Measurements from ENCODE around the gene ZNRD2.
"Not testable (repeated sequence)": the region's sequence is repeated elsewhere in the genome, so short reads cannot be mapped to it uniquely, and the experiment has no call there.

The ZNRD2 gene

GRCh38 chr11:65557280-65558001, 12.8 kb upstream of the ZNRD2 start:
- DNase-seq, result no peak

- DNase-seq, result peak; percentile 73
These were observed 12.0 kb upstream of the ZNRD2 start, which contains the start of gene LTBP3 for GRCh38 chr11:65558002-65558929. LTBP3 (minus strand) TSS chr11:65558359; CDS start chr11:65557959, 400 bp downstream.

GRCh38 chr11:65558930-65559509, 11.3 kb upstream of the ZNRD2 start:
- DNase-seq, result peak; percentile 64

DNA sequence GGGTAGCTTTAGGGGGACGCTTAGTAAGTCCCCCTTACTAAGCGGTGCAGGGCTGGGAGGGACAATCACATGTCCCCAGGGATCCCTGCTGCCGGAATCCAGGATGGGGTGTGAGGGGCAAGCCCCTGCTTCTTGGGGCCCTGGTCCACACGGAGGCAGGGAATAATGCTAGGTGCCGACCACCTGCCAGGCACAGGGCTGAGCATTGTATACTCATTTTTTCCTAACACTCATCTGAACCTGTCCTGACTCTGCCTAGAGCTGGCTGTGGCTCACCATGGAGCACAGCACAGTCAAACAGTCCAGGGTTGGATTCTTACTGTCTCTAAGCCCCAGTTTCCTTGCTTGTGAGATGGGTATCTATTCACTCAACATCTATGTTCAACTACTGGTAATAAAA, 10.7 kb upstream of the ZNRD2 start:
- DNase-seq, result no peak

- peak; percentile 61 for DNase-seq
These were observed 10.2 kb upstream of the ZNRD2 start for GRCh38 chr11:65559951-65560537.

- peak; percentile 43 for DNase-seq
These were observed 9.5 kb upstream of the ZNRD2 start for GRCh38 chr11:65560555-65561418.

DNA sequence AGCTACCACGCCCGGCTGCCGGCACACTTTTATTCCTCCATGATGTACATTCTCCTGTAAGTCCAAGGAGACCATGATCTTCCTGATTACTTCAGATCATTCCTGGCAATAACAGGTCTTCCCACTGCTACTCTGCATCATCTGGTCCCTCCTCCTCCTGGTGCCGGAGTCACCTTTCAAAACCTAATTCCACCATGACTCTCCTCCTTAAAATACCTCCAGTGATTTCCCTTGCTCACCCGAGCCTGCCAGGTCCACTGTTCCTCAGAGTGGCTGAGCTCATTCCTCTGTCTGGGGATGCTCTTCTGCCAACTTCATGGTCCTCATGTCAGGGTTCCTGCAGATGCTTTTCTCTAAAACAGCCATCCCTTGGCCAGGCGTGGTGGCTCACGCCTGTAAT, 8.3 kb upstream of the ZNRD2 start:
- no peak for DNase-seq

DNA sequence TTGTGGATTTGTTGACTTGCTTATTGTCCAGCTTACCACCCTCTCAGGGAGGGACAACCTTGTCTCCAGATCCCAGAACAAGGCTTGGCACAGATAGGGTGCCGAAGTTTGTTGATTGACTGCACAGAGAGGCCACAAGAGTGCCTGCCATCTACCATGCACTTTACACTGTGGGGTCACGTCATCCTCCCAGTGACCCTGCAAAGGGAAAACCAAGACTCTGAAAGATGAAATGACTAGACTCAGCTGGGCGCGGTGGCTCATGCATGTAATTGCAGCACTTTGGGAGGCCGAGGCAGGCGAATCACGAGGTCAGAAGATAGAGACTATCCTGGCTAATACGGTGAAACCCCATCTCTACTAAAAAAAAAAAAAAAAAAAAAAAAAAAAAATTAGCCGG, 7.5 kb upstream of the ZNRD2 start:
- DNase-seq, result no peak

DNA sequence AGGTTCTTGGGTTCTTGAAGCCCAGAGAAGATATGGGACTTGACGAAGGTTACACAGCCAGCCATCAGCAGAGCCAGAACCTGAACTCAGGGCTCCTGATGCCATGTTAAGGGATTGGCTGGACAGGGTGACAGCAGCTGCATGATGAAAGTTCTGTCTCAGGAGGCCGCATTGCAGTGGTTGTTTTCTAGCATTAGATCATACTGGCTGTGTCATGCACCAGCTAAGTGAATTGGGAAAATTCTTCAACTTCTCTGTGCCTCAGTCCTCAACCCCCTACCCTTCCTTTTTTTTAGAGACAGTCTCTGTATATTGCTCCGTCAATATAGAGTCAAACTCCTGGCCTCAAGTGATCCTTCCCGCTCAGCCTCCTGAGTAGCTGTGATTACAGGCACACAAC, 6.7 kb upstream of the ZNRD2 start:
- DNase-seq, result no peak

- DNase-seq, result not testable (repeated sequence)
These were observed 5.3 kb upstream of the ZNRD2 start for GRCh38 chr11:65564879-65565559.

GRCh38 chr11:65565624-65566453, 4.4 kb upstream of the ZNRD2 start:
- DNase-seq, result no peak

DNA sequence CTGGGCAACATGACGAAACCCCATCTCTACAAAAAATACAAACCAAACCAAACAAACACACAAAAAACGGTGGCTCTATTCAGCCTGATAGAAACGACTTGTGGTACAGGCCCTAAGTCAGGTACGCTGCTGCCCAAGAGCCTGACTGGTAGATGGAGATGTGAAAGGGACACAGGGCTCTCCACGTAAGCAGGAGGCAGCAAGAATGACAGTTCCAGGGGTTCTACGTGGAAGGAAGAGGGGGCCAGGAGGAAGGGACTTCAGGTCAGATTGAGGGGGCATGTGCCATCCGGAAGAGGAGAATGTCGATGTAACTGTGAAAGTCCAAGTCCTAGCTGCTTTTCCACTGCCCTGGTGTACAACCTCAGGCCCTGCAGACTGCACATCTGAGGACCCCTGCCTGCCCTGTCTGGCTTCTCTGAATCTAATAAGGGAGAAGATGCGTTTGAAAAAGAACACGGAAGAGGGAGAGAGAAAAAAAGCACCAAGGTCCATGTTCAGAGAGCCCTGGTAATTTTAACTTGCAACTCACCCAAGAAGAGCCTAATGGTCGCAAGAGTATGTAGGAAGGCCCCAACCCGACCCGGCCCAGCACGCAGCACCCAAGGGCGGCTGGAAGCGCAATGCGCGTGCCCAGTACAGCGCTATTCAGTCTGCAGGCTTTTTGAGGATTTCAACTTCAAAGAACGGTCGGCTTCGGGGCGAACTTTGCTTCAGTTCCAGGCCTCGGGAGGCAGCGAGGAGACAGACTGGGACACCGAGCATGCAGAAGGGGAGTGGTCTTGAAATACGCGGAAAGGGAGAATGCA, 909 bp upstream of the ZNRD2 start:
- no peak for DNase-seq

DNA sequence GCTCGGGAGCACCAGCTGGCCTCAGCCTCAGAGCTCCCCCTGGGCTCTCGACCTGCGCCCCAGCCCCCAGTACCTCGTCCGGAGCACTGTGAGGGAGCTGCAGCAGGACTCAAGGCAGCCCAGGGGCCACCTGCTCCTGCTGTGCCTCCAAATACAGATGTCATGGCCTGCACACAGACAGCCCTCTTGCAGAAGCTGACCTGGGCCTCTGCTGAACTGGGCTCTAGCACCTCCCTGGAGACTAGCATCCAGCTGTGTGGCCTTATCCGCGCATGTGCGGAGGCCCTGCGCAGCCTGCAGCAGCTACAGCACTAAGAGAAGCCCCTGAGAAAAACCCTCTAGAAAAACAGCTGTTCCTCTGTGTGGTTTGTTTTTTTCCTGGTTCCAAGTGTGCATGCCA, 1.1 kb downstream of the ZNRD2 start:
- no peak for DNase-seq

DNA sequence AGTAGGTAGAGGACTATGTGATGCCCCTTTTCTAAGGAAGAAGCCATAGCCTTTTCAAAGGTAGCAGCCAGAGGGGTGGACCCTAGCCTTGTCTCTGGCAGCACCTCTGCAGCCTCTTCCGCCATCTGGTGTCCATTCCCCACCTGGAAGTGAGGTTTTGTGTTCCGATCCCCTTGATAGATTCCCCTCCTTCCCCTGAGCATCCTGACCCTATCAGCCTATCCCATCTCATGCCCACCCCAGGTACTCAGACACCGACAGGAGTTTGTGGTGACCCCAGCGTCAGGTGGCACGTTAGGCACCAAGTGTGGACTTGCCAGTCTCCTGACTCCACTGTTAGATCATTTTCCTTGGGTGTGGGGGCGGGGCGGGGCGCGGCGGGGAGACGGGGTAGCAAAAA, 1.7 kb downstream of the ZNRD2 start:
- peak; percentile 55 for DNase-seq

DNA sequence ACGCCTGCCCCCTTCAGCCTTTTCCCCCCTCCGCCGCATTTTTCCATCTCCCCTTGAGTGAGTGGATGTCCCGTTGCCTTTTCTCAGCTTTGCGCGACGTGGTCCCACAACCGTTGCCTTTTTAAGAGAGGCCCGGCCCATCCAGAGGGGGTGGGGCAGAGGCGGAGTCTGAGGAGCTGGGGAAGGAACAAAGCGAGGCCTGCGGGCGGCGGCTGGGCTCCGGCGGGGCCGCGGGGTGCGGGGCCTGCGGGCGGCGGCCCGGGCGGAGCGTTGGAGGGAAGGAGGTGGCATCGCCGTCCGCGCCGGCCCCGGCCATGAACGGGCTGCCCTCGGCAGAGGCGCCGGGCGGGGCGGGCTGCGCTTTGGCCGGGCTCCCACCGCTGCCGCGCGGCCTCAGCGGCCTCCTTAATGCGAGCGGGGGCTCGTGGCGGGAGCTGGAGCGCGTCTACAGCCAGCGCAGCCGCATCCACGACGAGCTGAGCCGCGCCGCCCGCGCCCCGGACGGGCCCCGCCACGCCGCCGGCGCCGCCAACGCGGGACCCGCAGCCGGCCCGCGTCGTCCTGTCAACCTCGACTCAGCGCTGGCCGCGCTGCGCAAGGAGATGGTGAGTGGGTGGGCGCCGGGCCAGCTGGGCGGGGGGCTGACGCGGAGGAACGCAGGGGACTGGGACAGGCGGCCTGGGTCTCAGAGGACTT, 2.2 kb downstream of the ZNRD2 start, which contains the start of gene FAM89B:
TSS of gene FAM89B (plus strand) at position 183 of the 696 bp plus-strand sequence. CDS start at position 315, 132 bp downstream.
- DNase-seq, result peak; percentile 78

GRCh38 chr11:65573391-65574079, 3.3 kb downstream of the ZNRD2 start:
- no peak for DNase-seq

GRCh38 chr11:65574109-65574810, 4.0 kb downstream of the ZNRD2 start:
- peak; percentile 62 for DNase-seq

Data from NCI-H1092 treated with DMSO at 0.1 percent for 48 hours (cell line).